GM18499 (cell line): ENCODE measurements around the gene THTPA.

Source experiments
- ATAC-seq: cut with Tn5 transposase; IDR thresholded peaks from one replicate; pipeline ENCODE4 v1.9.1; 2021; ENCODE audit warnings: moderate number of reproducible peaks; ENCODE audit not compliant: insufficient read depth, unreplicated experiment

The THTPA gene

GRCh38 chr14:23550131-23550811 lies 5.8 kb upstream of the THTPA start:
- no peak for ATAC-seq

- no peak for ATAC-seq
Measured at GRCh38 chr14:23550812-23551265, 5.2 kb upstream of the THTPA start.

- no peak for ATAC-seq
Measured at GRCh38 chr14:23551266-23552028, 4.6 kb upstream of the THTPA start, which contains the start of gene ZFHX2. ZFHX2 (minus strand) TSS chr14:23551765; CDS start chr14:23535325, 16,440 bp downstream.

GRCh38 chr14:23555533-23555881 lies 564 bp upstream of the THTPA start:
- ATAC-seq: no peak

- ATAC-seq: no peak
Measured at GRCh38 chr14:23556700-23557440, 799 bp downstream of the THTPA start.

- ATAC-seq: no peak
Measured at GRCh38 chr14:23557521-23557920, 1.4 kb downstream of the THTPA start.

GRCh38 chr14:23557946-23558345 lies 1.9 kb downstream of the THTPA start:
- no peak for ATAC-seq

GRCh38 chr14:23558346-23559009 lies 2.4 kb downstream of the THTPA start:
- ATAC-seq: no peak

GRCh38 chr14:23559010-23559925 lies 3.2 kb downstream of the THTPA start:
- ATAC-seq: no peak

GRCh38 chr14:23559926-23560520 lies 4.0 kb downstream of the THTPA start:
- no peak for ATAC-seq

GRCh38 chr14:23561259-23561658 lies 5.2 kb downstream of the THTPA start:
- no peak for ATAC-seq

GRCh38 chr14:23561873-23562821 lies 6.1 kb downstream of the THTPA start:
- ATAC-seq: no peak

GRCh38 chr14:23562822-23563472 lies 6.9 kb downstream of the THTPA start:
- no peak for ATAC-seq

GRCh38 chr14:23563473-23564180 lies 7.6 kb downstream of the THTPA start:
- no peak for ATAC-seq

- ATAC-seq: no peak
Measured at GRCh38 chr14:23564181-23564812, 8.2 kb downstream of the THTPA start.

- no peak for ATAC-seq
Measured at GRCh38 chr14:23564876-23565275, 8.8 kb downstream of the THTPA start.
